ENCODE results near the gene HCRTR1.

DNA sequence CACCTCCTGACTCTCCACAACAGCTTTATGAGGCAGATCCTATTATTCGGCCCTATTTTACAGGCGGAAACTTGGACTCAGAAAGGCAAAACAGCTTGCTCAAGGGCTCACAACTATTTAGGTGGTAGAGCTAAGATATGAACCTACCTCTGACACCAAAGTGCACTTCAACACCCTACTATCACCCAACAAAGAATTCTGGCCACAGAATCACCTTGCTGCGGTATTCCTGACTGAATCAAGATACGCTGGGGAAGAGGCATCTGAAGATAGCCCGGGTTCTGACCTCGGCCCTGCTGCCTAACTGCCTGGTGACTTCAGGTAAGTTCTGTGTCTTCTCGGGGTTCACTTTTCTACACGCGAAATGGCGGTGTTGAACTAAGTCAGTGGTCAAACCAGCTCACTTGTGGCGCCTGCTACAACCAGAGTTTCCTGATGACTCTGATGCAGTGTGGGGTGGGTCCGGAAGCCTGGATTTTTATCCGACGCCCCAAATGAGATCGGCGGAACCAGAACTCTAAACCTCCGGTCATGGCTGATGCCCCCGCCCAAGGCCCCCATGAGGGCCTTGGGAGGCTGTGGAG is 26.6 kb downstream of the HCRTR1 start:
- no peak for TF ChIP-seq EZH2 (IDR thresholded peaks at IDR 0.05; ENCODE audit: borderline replicate concordance, low read depth, low read length, poor library complexity, severe bottlenecking)
- TF ChIP-seq, protein P1, sequence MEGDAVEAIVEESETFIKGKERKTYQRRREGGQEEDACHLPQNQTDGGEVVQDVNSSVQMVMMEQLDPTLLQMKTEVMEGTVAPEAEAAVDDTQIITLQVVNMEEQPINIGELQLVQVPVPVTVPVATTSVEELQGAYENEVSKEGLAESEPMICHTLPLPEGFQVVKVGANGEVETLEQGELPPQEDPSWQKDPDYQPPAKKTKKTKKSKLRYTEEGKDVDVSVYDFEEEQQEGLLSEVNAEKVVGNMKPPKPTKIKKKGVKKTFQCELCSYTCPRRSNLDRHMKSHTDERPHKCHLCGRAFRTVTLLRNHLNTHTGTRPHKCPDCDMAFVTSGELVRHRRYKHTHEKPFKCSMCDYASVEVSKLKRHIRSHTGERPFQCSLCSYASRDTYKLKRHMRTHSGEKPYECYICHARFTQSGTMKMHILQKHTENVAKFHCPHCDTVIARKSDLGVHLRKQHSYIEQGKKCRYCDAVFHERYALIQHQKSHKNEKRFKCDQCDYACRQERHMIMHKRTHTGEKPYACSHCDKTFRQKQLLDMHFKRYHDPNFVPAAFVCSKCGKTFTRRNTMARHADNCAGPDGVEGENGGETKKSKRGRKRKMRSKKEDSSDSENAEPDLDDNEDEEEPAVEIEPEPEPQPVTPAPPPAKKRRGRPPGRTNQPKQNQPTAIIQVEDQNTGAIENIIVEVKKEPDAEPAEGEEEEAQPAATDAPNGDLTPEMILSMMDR (conservative IDR thresholded peaks at IDR 0.05; ENCODE audit: low read depth, low read length) = no peak

Data from A673 (cell line).